ENCODE results near the gene AGGF1.
"Not testable (repeated sequence)": the region's sequence is repeated elsewhere in the genome, so short reads cannot be mapped to it uniquely, and the experiment has no call there.

The AGGF1 gene, protein sequence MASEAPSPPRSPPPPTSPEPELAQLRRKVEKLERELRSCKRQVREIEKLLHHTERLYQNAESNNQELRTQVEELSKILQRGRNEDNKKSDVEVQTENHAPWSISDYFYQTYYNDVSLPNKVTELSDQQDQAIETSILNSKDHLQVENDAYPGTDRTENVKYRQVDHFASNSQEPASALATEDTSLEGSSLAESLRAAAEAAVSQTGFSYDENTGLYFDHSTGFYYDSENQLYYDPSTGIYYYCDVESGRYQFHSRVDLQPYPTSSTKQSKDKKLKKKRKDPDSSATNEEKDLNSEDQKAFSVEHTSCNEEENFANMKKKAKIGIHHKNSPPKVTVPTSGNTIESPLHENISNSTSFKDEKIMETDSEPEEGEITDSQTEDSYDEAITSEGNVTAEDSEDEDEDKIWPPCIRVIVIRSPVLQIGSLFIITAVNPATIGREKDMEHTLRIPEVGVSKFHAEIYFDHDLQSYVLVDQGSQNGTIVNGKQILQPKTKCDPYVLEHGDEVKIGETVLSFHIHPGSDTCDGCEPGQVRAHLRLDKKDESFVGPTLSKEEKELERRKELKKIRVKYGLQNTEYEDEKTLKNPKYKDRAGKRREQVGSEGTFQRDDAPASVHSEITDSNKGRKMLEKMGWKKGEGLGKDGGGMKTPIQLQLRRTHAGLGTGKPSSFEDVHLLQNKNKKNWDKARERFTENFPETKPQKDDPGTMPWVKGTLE

DNA sequence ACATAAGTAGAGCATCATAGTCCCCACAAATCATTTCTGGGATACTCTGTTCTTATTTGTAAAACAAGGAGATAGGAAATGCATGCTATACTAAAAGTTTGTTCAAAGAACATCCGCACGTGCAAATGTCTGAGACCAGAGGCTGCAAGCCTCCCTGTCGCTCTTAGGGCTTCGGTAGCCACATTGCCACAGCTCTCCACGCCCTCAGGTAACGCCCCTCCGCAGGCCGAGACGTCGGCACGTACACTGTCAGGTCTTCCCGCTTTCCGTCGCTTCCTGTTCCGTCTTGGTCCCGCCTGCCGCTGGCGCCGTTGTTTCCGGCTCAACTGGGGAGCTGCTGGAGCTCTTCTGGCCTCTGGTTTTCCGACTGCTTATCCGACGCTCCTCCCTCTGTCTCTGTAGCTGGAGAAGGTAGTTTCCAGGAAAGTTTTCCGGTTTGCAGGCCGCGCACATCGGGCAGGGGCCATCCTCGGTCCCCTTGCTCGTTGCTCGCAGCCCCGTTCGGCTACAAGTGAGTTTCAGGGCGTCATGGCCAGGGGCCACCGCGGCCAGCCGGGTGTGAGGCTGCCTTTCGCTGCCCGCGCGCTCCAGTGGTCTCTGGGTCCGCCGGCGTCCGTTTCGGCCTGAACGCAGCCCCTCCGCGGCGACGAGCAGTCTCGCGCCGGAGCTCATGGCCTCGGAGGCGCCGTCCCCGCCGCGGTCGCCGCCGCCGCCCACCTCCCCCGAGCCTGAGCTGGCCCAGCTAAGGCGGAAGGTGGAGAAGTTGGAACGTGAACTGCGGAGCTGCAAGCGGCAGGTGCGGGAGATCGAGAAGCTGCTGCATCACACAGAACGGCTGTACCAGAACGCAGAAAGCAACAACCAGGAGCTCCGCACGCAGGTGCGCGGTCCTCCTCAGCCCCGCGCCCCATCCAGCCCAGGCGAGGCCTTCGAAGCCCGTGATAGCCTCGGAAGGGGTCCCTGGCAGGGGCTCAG, at the start of gene AGGF1:
TSS of gene AGGF1 (plus strand) at position 308 of the 975 bp plus-strand sequence. CDS start at position 671, 363 bp downstream.
- peak; percentile 86 to 88 for DNase-seq (ENCODE audit: low read depth in 2 of 2)

DNA sequence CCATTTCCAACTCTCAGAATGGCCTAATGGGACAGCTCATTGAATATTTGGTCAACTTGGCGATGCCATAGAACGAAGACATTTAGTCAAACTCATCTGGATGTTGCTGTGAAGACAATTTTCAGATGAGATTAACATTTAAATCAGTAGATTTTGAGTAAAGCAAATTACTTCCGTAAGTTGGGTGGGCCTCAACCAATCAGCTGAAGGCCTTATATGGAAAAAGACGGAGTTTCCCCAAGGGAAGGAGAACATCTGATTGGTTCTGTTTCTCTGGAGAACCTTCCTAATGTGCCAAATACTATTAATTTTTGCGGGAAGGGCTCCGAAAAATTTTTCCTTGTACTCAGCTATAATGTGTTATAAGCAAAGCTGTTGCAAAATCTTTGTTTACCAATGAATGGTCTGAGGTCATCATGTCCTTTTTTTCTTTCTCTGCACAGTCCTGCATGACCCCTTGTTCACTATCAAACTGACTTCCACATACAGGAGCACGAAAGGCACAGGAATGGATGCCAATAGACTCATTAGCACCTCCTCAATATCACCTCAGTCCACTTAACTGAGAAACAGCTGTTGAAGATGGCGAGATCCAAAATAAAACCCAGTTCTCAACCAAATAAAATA, 49.6 kb upstream of the AGGF1 start:
- DNase-seq (ENCODE audit: low read depth in 2 of 2), result no peak

DNA sequence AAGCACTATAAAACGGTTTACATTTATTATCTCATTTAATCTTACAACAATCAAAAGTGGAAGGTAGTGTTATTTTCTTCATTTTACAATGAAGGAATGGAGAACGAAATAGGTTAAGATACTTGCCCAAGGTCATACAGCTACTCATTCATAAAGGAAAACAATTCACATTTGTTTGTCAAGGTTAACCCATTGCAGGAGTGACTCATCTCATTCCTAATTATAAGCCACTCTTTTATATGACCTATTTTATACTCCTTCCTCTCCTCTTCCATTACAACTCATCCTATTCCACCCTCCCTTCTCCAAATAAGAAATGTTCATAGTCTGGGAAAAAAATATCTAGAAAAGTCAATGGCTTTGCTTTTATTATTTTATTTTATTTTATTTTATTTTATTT, 47.8 kb upstream of the AGGF1 start:
- DNase-seq (ENCODE audit: low read depth in 2 of 2), result no peak

- DNase-seq (ENCODE audit: low read depth in 2 of 2), result no peak
Observed at GRCh38 chr5:76983468-76983867, 46.7 kb upstream of the AGGF1 start.

GRCh38 chr5:76986825-76987526, 43.2 kb upstream of the AGGF1 start:
- no peak for DNase-seq (ENCODE audit: low read depth in 2 of 2)

DNA sequence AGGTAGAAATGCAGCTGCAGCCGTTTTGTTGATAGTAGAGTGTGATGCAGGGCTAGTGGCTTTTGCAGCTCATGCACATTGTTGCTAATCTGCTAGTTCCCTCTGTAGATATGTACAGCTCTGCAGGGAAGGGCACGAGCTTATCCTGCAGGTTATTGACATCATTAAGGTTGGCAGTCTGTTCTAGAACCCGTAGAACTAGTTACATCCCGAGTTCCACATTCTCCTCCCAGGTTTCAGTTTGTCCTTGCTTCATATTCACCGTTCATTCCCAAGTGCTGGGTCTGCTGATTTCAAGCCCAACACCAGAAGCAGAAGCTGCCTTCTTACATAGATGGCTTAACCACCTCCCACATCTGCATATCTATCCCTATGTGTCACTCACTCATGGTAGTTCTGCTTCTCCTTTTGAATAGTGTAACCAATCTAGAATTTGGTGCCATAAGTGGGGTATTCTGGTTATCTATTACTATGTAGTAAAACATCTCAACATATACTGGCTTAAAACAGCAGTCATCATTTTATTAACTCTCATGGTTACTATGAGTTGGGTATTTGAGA, 39.2 kb upstream of the AGGF1 start:
- DNase-seq (ENCODE audit: low read depth in 2 of 2), result no peak

DNA sequence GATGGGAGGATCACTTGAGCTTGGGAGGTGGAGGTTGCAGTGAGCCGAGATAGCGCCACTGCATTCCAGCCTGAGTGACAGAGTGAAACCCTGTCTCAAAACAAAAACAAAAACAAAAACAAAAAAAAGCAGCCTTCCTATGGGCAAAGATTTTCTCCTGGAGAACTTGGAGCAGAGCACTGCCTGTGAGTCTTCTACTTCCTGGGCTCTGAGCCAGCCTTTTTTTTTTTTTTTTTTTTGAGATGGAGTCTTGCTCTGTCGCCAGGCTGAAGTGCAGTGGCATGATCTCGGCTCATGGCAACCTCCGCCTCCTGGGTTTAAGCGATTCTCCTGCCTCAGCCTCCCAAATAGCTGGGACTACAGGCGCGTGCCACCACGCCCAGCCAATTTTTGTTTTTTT, 36.8 kb upstream of the AGGF1 start:
- not testable (repeated sequence) for DNase-seq (ENCODE audit: low read depth in 2 of 2)

DNA sequence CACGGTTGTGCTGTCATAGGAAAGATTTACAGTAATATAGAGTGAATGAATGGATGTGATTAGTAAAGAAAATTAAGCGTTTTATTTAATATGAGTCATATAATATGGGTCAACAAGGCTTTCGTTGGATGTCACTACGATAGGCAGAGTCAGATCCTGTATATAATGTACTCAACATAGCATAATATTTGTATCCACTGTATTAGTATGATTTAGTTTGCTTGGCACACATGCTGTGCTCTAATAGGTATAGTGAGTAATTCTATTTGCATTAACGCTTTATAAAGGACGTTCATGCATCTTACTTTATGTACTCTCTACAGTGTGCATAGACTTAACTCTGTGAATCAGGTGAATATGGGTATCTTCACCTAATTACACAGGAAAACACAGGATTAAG, 35.9 kb upstream of the AGGF1 start:
- no peak for DNase-seq (ENCODE audit: low read depth in 2 of 2)

GRCh38 chr5:76998251-76998650, 32.0 kb upstream of the AGGF1 start:
- DNase-seq (ENCODE audit: low read depth in 2 of 2), result not testable (repeated sequence)

DNA sequence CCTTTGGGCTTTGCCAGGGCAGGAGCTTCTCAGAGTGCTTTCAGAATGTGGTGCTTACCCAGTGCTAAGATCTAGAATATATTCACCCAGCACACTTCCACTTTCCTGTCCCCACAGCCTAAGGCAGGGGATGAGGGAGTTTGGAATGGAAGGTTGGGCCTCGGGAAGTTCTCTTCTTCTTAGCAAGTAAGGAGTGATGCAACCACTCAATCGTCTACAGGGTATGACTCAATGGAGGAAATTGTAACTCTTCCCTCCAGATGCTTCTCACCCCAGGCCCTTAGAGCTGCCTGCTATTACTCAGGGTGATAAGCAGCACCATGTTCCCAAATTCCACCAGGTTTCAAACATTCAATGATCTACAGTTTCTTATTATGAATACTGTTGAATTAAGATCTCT, 30.8 kb upstream of the AGGF1 start:
- no peak for DNase-seq (ENCODE audit: low read depth in 2 of 2)

DNA sequence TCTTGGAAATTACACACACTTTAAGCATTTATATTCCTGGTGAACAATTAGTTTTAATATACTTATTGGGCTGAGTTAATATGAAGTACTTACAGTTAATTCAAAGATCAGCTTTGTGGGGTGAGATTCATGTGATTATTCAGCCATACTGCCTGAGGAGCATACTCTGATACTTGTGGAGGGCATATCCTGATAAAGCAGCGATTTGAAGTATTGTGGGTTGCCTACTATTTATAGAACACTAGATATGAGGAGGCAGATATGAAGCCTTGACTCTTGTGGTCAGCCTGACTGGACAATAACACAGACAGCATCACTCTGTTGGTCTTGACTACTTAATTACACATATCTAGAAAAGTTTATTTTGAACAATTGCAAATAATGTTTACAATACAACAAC, 27.0 kb upstream of the AGGF1 start:
- no peak for DNase-seq (ENCODE audit: low read depth in 2 of 2)

- DNase-seq (ENCODE audit: low read depth in 2 of 2), result no peak
Observed at GRCh38 chr5:77006124-77006523, 24.1 kb upstream of the AGGF1 start.

DNA sequence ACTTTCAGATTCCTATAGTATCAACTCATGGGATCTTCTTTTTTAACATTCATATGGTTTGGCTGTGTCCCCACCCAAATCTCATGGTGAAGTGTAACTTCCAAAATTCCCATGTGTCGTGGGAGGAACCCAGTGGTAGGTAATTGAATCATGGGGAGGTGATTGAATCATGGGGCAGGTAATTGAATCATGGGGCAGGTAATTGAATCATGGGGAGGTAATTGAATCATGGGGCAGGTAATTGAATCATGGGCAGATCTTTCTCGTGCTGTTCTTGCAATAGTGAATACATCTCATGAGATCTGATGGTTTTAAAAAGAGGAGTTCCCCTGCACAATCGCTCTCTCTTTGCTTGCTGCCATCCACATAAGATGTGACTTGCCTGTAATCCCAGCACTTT, 21.8 kb upstream of the AGGF1 start:
- DNase-seq (ENCODE audit: low read depth in 2 of 2), result no peak

GRCh38 chr5:77010243-77010642, 20.0 kb upstream of the AGGF1 start:
- DNase-seq (ENCODE audit: low read depth in 2 of 2), result no peak

- DNase-seq (ENCODE audit: low read depth in 2 of 2), result no peak
Observed at GRCh38 chr5:77011498-77011897, 18.7 kb upstream of the AGGF1 start.

GRCh38 chr5:77012601-77013000, 17.6 kb upstream of the AGGF1 start:
- no peak for DNase-seq (ENCODE audit: low read depth in 2 of 2)

DNA sequence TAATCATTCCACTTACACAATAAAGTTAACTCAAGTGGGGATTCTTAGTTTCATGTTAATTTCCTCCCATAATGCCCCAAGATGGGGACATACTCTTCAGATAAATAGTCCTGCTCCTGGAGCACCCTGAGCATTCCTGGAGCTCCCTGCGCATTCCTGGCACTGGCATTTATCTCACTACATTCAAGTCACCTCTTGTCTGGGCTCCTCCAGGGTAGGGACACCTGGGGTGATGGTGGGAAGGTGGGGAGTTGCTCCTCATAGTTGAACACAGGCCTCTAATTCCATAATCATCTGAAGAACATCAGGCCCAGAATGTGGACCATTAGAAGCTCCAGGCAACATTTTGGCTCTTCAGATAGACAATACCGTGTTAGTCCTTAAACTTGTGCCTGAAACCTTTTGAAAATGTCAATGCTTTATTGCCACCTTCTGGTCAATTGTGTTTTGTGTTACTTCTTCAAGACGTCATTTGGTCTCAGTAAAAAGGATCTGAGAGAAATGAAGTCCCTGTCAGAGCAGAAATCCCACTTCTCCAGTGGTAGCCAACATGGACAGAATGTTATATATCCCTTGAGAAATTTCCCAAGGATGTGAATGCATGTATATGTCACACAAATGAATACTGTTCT, 14.2 kb upstream of the AGGF1 start:
- DNase-seq (ENCODE audit: low read depth in 2 of 2), result no peak

- no peak for DNase-seq (ENCODE audit: low read depth in 2 of 2)
Observed at GRCh38 chr5:77016962-77017361, 13.2 kb upstream of the AGGF1 start.

DNA sequence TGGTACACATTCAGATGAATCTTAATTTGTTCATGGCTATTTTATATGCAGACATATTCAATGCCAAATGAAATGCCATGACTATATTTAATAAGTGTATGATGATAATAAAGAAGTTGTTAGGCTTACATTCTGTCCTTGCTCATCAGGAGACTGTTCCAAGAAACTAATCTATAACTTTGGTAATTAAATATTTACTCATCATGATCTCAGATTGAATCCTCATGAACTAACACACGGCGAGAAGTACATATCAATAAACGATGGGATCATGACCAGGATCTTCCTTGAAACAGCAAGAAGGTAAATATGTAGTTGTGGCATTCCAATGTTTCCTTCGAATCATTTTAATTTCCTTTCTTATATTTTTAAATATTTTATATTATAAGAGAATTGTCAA, 12.5 kb upstream of the AGGF1 start:
- DNase-seq (ENCODE audit: low read depth in 2 of 2), result no peak
